SK-N-SH treated with all-trans-retinoic acid at 6 μM for 48 hours (cell line): ENCODE results near the gene RFC2.

Experiments used
- ATAC-seq: fragments of 200-7000 bp; cut with Tn5 transposase; 3 replicates; pipeline ENCODE4 v1.9.1; 2020; ENCODE audit warnings: mild to moderate bottlenecking, moderate library complexity
- ARNTL ChIP-seq: fragments of 450-650 bp; formaldehyde crosslinking; IDR thresholded peaks from 2 replicates; pipeline ENCODE4 v1.5.0; 2020; ENCODE audit warnings: low read depth, mild to moderate bottlenecking, moderate library complexity, borderline replicate concordance
- BACH2 ChIP-seq: fragments of 250-450 bp; sonication (Bioruptor Pico); IDR thresholded peaks from 2 replicates; pipeline ENCODE4 v1.9.0; 2021; ENCODE audit warnings: mild to moderate bottlenecking, borderline replicate concordance
- CREB5 ChIP-seq: fragments of 250-450 bp; sonication (Bioruptor Pico); IDR thresholded peaks from 2 replicates; pipeline ENCODE4 v1.5.1; 2020; ENCODE audit warnings: low read depth, mild to moderate bottlenecking, moderate library complexity
- CSDC2 ChIP-seq: fragments of 250-450 bp; sonication (Bioruptor Pico); IDR thresholded peaks from 2 replicates; pipeline ENCODE4 v1.5.0; 2020; ENCODE audit warnings: mild to moderate bottlenecking, moderate library complexity
- ESRRG ChIP-seq: fragments of 250-450 bp; sonication (Bioruptor Pico); IDR thresholded peaks from 2 replicates; pipeline ENCODE4 v1.6.1; 2021; ENCODE audit warnings: mild to moderate bottlenecking
- GLIS3 ChIP-seq: fragments of 250-450 bp; sonication (Bioruptor Pico); IDR thresholded peaks from 2 replicates; pipeline ENCODE4 v1.5.0; 2020; ENCODE audit warnings: mild to moderate bottlenecking, moderate library complexity
- OSR1 ChIP-seq: fragments of 250-450 bp; sonication (Bioruptor Pico); IDR thresholded peaks from 2 replicates; pipeline ENCODE4 v1.8.0; 2022; ENCODE audit warnings: moderate library complexity, mild to moderate bottlenecking, inconsistent platforms
- PATZ1 ChIP-seq: fragments of 250-450 bp; sonication (Bioruptor Pico); IDR thresholded peaks from 2 replicates; pipeline ENCODE4 v1.8.0; 2020; ENCODE audit warnings: mild to moderate bottlenecking, moderate library complexity, borderline replicate concordance
- PPARA ChIP-seq: fragments of 250-450 bp; sonication (Bioruptor Pico); IDR thresholded peaks from 2 replicates; pipeline ENCODE4 v1.5.0; 2020; ENCODE audit warnings: mild to moderate bottlenecking, borderline replicate concordance
- SNAI2 ChIP-seq: fragments of 250-450 bp; sonication (Bioruptor Pico); IDR thresholded peaks from 2 replicates; pipeline ENCODE4 v1.5.0; 2020; ENCODE audit warnings: mild to moderate bottlenecking, moderate library complexity
- TCF4 ChIP-seq: fragments of 250-450 bp; sonication (Bioruptor Pico); IDR thresholded peaks from 2 replicates; pipeline ENCODE4 v1.8.0; 2021; ENCODE audit warnings: mild to moderate bottlenecking, moderate library complexity, borderline replicate concordance
- TOX ChIP-seq: fragments of 250-450 bp; sonication (Bioruptor Pico); IDR thresholded peaks from 2 replicates; pipeline ENCODE4 v1.8.0; 2021; ENCODE audit warnings: mild to moderate bottlenecking, moderate library complexity, borderline replicate concordance
- TSHZ2 ChIP-seq: fragments of 250-450 bp; sonication (Bioruptor Pico); IDR thresholded peaks from 2 replicates; pipeline ENCODE4 v1.5.0; 2020; ENCODE audit warnings: mild to moderate bottlenecking, moderate library complexity
- ZC3H10 ChIP-seq: fragments of 250-450 bp; sonication (Bioruptor Pico); IDR thresholded peaks from 2 replicates; pipeline ENCODE4 v1.5.1; 2021; ENCODE audit warnings: mild to moderate bottlenecking, moderate library complexity
- ZFP30 ChIP-seq: fragments of 450-650 bp; formaldehyde crosslinking; IDR thresholded peaks from 2 replicates; pipeline ENCODE4 v1.5.0; 2022; ENCODE audit warnings: mild to moderate bottlenecking, moderate library complexity
- ZNF565 ChIP-seq: fragments of 450-650 bp; formaldehyde crosslinking; conservative IDR thresholded peaks from 2 replicates; pipeline ENCODE4 v1.5.0; 2020; ENCODE audit warnings: low read depth, mild to moderate bottlenecking, moderate library complexity
- ZNF70 ChIP-seq: fragments of 450-650 bp; formaldehyde crosslinking; IDR thresholded peaks from 2 replicates; pipeline ENCODE4 v1.5.0; 2020; ENCODE audit warnings: mild to moderate bottlenecking, moderate library complexity
- TF ChIP-seq, protein P1 (sequence below): fragments of 250-450 bp; sonication (Bioruptor Pico); IDR thresholded peaks from 2 replicates; pipeline ENCODE4 v1.8.0; 2021; ENCODE audit warnings: low read depth, mild to moderate bottlenecking, moderate library complexity, borderline replicate concordance

Gene RFC2

GRCh38 chr7:74218343-74218698 is 35.9 kb downstream of the RFC2 start (continued):
- TF ChIP-seq GLIS3 (CRISPR knock-in tag): no peak
- TF ChIP-seq, all 23 proteins: peak for 0

GRCh38 chr7:74217455-74218342 is 36.5 kb downstream of the RFC2 start:
- TF ChIP-seq PATZ1 (CRISPR knock-in tag): no peak
- TF ChIP-seq, protein P1, sequence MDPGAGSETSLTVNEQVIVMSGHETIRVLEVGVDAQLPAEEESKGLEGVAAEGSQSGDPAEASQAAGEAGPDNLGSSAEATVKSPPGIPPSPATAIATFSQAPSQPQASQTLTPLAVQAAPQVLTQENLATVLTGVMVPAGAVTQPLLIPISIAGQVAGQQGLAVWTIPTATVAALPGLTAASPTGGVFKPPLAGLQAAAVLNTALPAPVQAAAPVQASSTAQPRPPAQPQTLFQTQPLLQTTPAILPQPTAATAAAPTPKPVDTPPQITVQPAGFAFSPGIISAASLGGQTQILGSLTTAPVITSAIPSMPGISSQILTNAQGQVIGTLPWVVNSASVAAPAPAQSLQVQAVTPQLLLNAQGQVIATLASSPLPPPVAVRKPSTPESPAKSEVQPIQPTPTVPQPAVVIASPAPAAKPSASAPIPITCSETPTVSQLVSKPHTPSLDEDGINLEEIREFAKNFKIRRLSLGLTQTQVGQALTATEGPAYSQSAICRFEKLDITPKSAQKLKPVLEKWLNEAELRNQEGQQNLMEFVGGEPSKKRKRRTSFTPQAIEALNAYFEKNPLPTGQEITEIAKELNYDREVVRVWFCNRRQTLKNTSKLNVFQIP (CRISPR knock-in tag): no peak
- TF ChIP-seq TSHZ2 (CRISPR knock-in tag): no peak
- no peak for TF ChIP-seq TOX (CRISPR knock-in tag)
- no peak for TF ChIP-seq BACH2 (CRISPR knock-in tag)
- TF ChIP-seq SNAI2 (CRISPR knock-in tag): no peak
- TF ChIP-seq ARNTL (CRISPR knock-in tag): no peak
- no peak for TF ChIP-seq ESRRG (CRISPR knock-in tag)
- TF ChIP-seq ZC3H10: no peak
- no peak for TF ChIP-seq PPARA (CRISPR knock-in tag)
- no peak for TF ChIP-seq ZNF565 (CRISPR knock-in tag)
- TF ChIP-seq ZNF70 (CRISPR knock-in tag): no peak
- no peak for TF ChIP-seq CREB5 (CRISPR knock-in tag)
- TF ChIP-seq CSDC2 (CRISPR knock-in tag): no peak
- no peak for TF ChIP-seq ZFP30
- TF ChIP-seq GLIS3 (CRISPR knock-in tag): no peak

GRCh38 chr7:74216361-74216761 is 37.8 kb downstream of the RFC2 start:
- no peak for ATAC-seq
- TF ChIP-seq ZC3H10 (no peak), PATZ1 (CRISPR knock-in tag) (no peak), OSR1 (CRISPR knock-in tag) (no peak), ZNF565 (CRISPR knock-in tag) (no peak), ZNF70 (CRISPR knock-in tag) (no peak), TOX (CRISPR knock-in tag) (no peak), TCF4 (CRISPR knock-in tag) (no peak)

More at GRCh38 chr7:74217455-74218342, 36.5 kb downstream of the RFC2 start:
- no peak for ATAC-seq
